Caco-2 (cell line): Measurements from ENCODE around the gene CXXC4. TPM values are rescaled to one million over a fixed set of nuclear protein-coding genes. Genes with fewer than 3 reads are reported as not detected.

Experiments used
- BruUV-seq: library from RNA; stranded (reverse); fragments of 400-500 nt; replicated peaks from 2 replicates; lab custom pipeline; 2021; lab: Mats Ljungman, UMichigan
- CTCF ChIA-PET: fragments of 300-600 bp; sonication (Branson Sonifier 250); formaldehyde crosslinking; loops from one replicate; lab custom pipeline; 2022; ENCODE audit warnings: antibody characterized with exemption; lab: Charles Lee
- POLR2A ChIA-PET: fragments of 300-600 bp; sonication (Branson Sonifier 250); formaldehyde crosslinking; loops from one replicate; lab custom pipeline; 2022; ENCODE audit warnings: antibody characterized with exemption; lab: Charles Lee
- DNase-seq, 2 experiments: peaks; one replicate each; pipeline versions ENCODE4 v3.0.0 to v3.0.0-alpha.2; 2020 to 2022
- H3K27me3 ChIP-seq: replicated peaks from 2 replicates; pipeline ENCODE4 v1.6.0; 2011; ENCODE audit warnings: low read length; ENCODE audit not compliant: control insufficient read depth, insufficient read depth
- H3K36me3 ChIP-seq: 2 replicates; pipeline ENCODE4 v1.5.1; 2011; ENCODE audit warnings: low read length; ENCODE audit not compliant: control insufficient read depth, insufficient read depth
- H3K4me1 ChIP-seq: fragments of 250-450 bp; sonication (Bioruptor Pico); 2 replicates; pipeline ENCODE4 v1.5.1; 2020; ENCODE audit warnings: mild to moderate bottlenecking
- H3K4me3 ChIP-seq: 2 replicates; pipeline ENCODE4 v1.5.1; 2011; ENCODE audit warnings: low read depth, mild to moderate bottlenecking, control low read depth, low read length
- H3K9me3 ChIP-seq: fragments of 250-450 bp; sonication (Bioruptor Pico); 2 replicates; pipeline ENCODE4 v1.5.1; 2020; ENCODE audit warnings: mild to moderate bottlenecking, moderate library complexity
- H3K27ac Mint-ChIP-seq: one replicate; pipeline ENCODE4 v1.8.0; 2022; ENCODE audit warnings: mixed read lengths; ENCODE audit not compliant: unreplicated experiment
- H3K27me3 Mint-ChIP-seq: one replicate; pipeline ENCODE4 v1.8.0; 2022; ENCODE audit warnings: mixed read lengths; ENCODE audit not compliant: insufficient read depth, unreplicated experiment
- H3K36me3 Mint-ChIP-seq: one replicate; pipeline ENCODE4 v1.8.0; 2022; ENCODE audit warnings: mild to moderate bottlenecking, mixed read lengths; ENCODE audit not compliant: insufficient read depth, unreplicated experiment
- H3K4me1 Mint-ChIP-seq: one replicate; pipeline ENCODE4 v1.8.0; 2022; ENCODE audit warnings: low read depth, mixed read lengths; ENCODE audit not compliant: unreplicated experiment
- H3K4me3 Mint-ChIP-seq: one replicate; pipeline ENCODE4 v1.8.0; 2022; ENCODE audit warnings: mild to moderate bottlenecking, moderate library complexity, mixed read lengths; ENCODE audit not compliant: unreplicated experiment
- H3K9me3 Mint-ChIP-seq: one replicate; pipeline ENCODE4 v1.8.0; 2022; ENCODE audit warnings: mixed read lengths; ENCODE audit not compliant: unreplicated experiment
- intact Hi-C: fragments of 100-400 bp; cut with micrococcal nuclease; formaldehyde crosslinking; loops from one replicate; pipeline ENCODE4 v1.10.0; 2022; ENCODE audit not compliant: unreplicated experiment
- total RNA-seq: library from RNA; stranded (reverse); gene quantifications from 2 replicates; pipeline ENCODE4 v1.2.3, GENCODE V29; 2022
- TF ChIP-seq, protein P1 (sequence below), 2 experiments: fragments of 200-600 bp in 1 of 2; IDR thresholded peaks; 1 replicate in 1 of 2; 2 replicates in 1 of 2; pipeline versions ENCODE4 v1.5.1 to v1.8.0; 2011 to 2022; ENCODE audit warnings: antibody characterized with exemption in 1 of 2, control low read depth in 1 of 2, inconsistent platforms in 1 of 2, low read depth in 1 of 2, low read length in 1 of 2, mild to moderate bottlenecking in 1 of 2, moderate library complexity in 1 of 2; ENCODE audit not compliant: insufficient read depth in 1 of 2, severe bottlenecking in 1 of 2, unreplicated experiment in 1 of 2

The CXXC4 gene
- total RNA-seq, 1 experiment from 2014 or later = 2.9 TPM

DNA sequence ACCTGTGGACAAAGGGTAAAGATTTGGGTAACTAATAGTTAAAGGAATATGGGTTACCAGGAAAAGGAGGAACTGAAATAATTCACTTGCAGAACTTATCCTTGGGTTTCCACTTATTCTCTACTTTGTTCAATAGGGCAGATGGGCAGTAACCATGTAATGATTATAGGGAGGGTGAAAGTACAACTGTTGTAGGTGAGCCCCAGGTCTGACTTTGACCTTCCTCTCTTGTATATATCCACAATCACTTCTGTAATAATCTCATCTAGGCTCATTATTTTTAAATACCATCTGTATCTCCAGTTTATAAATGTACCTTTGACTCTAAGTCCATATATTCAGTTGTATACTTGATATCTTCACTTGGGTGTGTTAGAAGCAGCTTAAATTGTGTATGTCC lies 32.1 kb downstream of the CXXC4 start:
- Histone ChIP-seq H3K36me3 (no peaks in the 10 kb centered on the region), H3K27me3 (no peaks in the 10 kb centered on the region), H3K4me3 (no peak overlapping the region), H3K4me1 (no peaks in the 10 kb centered on the region), H3K9me3 (no peaks in the 10 kb centered on the region)
- no peak for DNase-seq
- CTCF ChIA-PET = no interaction called here
- Mint-ChIP-seq H3K4me1 (no peaks in the 10 kb centered on the region), H3K27me3 (no peaks in the 10 kb centered on the region), H3K4me3 (no peak overlapping the region), H3K36me3 (no peaks in the 10 kb centered on the region), H3K27ac (no peak overlapping the region), H3K9me3 (no peaks in the 10 kb centered on the region)
- POLR2A ChIA-PET = no interaction called here
- no TSS peak for BruUV-seq
- intact Hi-C loops = no loop called here
- TF ChIP-seq, protein P1, sequence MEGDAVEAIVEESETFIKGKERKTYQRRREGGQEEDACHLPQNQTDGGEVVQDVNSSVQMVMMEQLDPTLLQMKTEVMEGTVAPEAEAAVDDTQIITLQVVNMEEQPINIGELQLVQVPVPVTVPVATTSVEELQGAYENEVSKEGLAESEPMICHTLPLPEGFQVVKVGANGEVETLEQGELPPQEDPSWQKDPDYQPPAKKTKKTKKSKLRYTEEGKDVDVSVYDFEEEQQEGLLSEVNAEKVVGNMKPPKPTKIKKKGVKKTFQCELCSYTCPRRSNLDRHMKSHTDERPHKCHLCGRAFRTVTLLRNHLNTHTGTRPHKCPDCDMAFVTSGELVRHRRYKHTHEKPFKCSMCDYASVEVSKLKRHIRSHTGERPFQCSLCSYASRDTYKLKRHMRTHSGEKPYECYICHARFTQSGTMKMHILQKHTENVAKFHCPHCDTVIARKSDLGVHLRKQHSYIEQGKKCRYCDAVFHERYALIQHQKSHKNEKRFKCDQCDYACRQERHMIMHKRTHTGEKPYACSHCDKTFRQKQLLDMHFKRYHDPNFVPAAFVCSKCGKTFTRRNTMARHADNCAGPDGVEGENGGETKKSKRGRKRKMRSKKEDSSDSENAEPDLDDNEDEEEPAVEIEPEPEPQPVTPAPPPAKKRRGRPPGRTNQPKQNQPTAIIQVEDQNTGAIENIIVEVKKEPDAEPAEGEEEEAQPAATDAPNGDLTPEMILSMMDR (IDR thresholded peaks at IDR 0.05; ENCODE audit: insufficient read depth in 1 of 2, low read depth in 1 of 2, low read length in 1 of 2, severe bottlenecking in 1 of 2, unreplicated experiment in 1 of 2) = no peak

DNA sequence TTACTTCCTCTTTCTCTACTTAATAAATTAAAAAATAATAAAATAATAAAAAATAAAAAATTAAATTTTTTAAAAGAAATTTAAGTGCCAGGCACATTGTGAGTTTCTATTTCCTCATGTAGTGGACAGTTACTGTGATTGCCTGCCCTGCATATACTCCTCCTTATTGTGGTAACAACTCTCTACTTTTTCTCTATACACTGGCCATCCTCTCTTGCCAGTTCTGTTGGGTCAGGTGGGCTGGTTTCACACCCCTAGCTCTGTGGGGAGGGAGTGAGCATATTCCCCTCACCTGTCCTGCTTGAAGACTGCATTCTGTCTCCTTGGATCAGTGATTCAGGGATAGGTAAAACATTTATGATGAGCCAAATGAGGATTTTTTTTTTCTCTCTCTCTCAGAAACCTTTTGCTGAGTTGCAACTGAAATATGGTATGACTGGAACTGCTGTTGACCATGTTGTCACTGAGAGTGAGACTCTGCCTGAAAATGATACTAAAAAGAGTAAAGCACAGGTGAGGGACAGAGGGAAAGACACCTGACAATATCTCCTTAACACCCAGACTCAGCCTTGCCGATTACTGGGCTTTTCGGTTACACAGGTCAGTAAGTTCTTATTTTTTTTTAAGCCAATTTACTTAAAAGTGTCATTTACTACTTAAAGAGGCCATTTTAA lies 37.2 kb downstream of the CXXC4 start:
- peaks cover 6% of the 10 kb centered on the region for H3K4me1 Mint-ChIP-seq
- H3K27ac Mint-ChIP-seq = no peak overlapping the region
- H3K4me3 Mint-ChIP-seq = no peak overlapping the region
- no peak for DNase-seq
- Histone ChIP-seq H3K9me3 (no peaks in the 10 kb centered on the region), H3K4me3 (no peak overlapping the region), H3K36me3 (no peaks in the 10 kb centered on the region), H3K27me3 (no peaks in the 10 kb centered on the region), H3K4me1 (no peaks in the 10 kb centered on the region)
- no TSS peak for BruUV-seq
- ChIA-PET POLR2A (no interaction called here), CTCF (no interaction called here)
- H3K36me3 Mint-ChIP-seq = no peaks in the 10 kb centered on the region
- intact Hi-C loops = no loop called here
- no peaks in the 10 kb centered on the region for H3K27me3 Mint-ChIP-seq
- H3K9me3 Mint-ChIP-seq = no peaks in the 10 kb centered on the region
- TF ChIP-seq, protein P1 (IDR thresholded peaks at IDR 0.05; ENCODE audit: insufficient read depth in 1 of 2, low read depth in 1 of 2, low read length in 1 of 2, severe bottlenecking in 1 of 2, unreplicated experiment in 1 of 2) = no peak

DNA sequence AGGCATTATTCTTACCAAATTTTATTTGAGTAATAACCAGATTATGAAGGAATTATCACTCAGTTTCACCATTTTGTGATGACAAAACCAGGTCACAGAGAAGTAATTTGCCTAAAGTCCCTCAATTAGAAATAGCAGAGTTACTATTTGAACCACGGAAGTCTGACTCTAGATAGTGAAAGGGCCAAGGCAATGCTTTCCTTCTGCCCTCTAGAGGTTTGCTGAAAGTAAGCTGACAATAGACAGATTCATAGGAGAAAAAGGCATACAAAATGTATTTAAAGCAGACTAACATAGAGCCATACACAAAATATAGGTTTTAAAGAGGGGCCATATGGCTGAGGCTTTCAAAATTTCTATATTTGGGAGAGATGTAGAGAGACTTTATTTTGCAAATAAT lies 43.1 kb downstream of the CXXC4 start:
- H3K4me1 Mint-ChIP-seq = peaks cover 6% of the 10 kb centered on the region
- H3K27me3 ChIP-seq = no peaks in the 10 kb centered on the region
- H3K36me3 ChIP-seq = no peaks in the 10 kb centered on the region
- DNase-seq = no peak
- H3K9me3 Mint-ChIP-seq = no peaks in the 10 kb centered on the region
- TF ChIP-seq, protein P1 (IDR thresholded peaks at IDR 0.05; ENCODE audit: insufficient read depth in 1 of 2, low read depth in 1 of 2, low read length in 1 of 2, severe bottlenecking in 1 of 2, unreplicated experiment in 1 of 2) = peak in 1 of 2 experiments; percentile 35
- no peak overlapping the region for H3K4me3 Mint-ChIP-seq
- POLR2A ChIA-PET = no interaction called here
- H3K27me3 Mint-ChIP-seq = no peaks in the 10 kb centered on the region
- intact Hi-C loops = no loop called here
- no peaks in the 10 kb centered on the region for H3K36me3 Mint-ChIP-seq
- no TSS peak for BruUV-seq
- no peaks in the 10 kb centered on the region; the same call in 1 of the 2 replicates for H3K9me3 ChIP-seq
- H3K27ac Mint-ChIP-seq = no peak overlapping the region
- no peaks in the 10 kb centered on the region for H3K4me1 ChIP-seq
- CTCF ChIA-PET = interaction anchor here (0.7 kb wide), 1 partner anchor 31 kb away, joined by 3 read pairs; no protein-coding TSS in a partner anchor
- H3K4me3 ChIP-seq = no peak overlapping the region
